Caco-2 (cell line): ENCODE measurements around the gene YBEY. TPM values are rescaled to one million over a fixed set of nuclear protein-coding genes. Genes with fewer than 3 reads are reported as not detected.

Source experiments
- BruUV-seq: library from RNA; stranded (reverse); fragments of 400-500 nt; replicated peaks from 2 replicates; lab custom pipeline; 2021; lab: Mats Ljungman, UMichigan
- CTCF ChIA-PET: fragments of 300-600 bp; sonication (Branson Sonifier 250); formaldehyde crosslinking; loops from one replicate; lab custom pipeline; 2022; ENCODE audit warnings: antibody characterized with exemption; lab: Charles Lee
- POLR2A ChIA-PET: fragments of 300-600 bp; sonication (Branson Sonifier 250); formaldehyde crosslinking; loops from one replicate; lab custom pipeline; 2022; ENCODE audit warnings: antibody characterized with exemption; lab: Charles Lee
- DNase-seq, 2 experiments: peaks; one replicate each; pipeline versions ENCODE4 v3.0.0 to v3.0.0-alpha.2; 2020 to 2022
- H3K27me3 ChIP-seq: replicated peaks from 2 replicates; pipeline ENCODE4 v1.6.0; 2011; ENCODE audit warnings: low read length; ENCODE audit not compliant: control insufficient read depth, insufficient read depth
- H3K36me3 ChIP-seq: 2 replicates; pipeline ENCODE4 v1.5.1; 2011; ENCODE audit warnings: low read length; ENCODE audit not compliant: control insufficient read depth, insufficient read depth
- H3K4me1 ChIP-seq: fragments of 250-450 bp; sonication (Bioruptor Pico); 2 replicates; pipeline ENCODE4 v1.5.1; 2020; ENCODE audit warnings: mild to moderate bottlenecking
- H3K4me3 ChIP-seq: 2 replicates; pipeline ENCODE4 v1.5.1; 2011; ENCODE audit warnings: low read depth, mild to moderate bottlenecking, control low read depth, low read length
- H3K9me3 ChIP-seq: fragments of 250-450 bp; sonication (Bioruptor Pico); 2 replicates; pipeline ENCODE4 v1.5.1; 2020; ENCODE audit warnings: mild to moderate bottlenecking, moderate library complexity
- H3K27ac Mint-ChIP-seq: one replicate; pipeline ENCODE4 v1.8.0; 2022; ENCODE audit warnings: mixed read lengths; ENCODE audit not compliant: unreplicated experiment
- H3K27me3 Mint-ChIP-seq: one replicate; pipeline ENCODE4 v1.8.0; 2022; ENCODE audit warnings: mixed read lengths; ENCODE audit not compliant: insufficient read depth, unreplicated experiment
- H3K36me3 Mint-ChIP-seq: one replicate; pipeline ENCODE4 v1.8.0; 2022; ENCODE audit warnings: mild to moderate bottlenecking, mixed read lengths; ENCODE audit not compliant: insufficient read depth, unreplicated experiment
- H3K4me1 Mint-ChIP-seq: one replicate; pipeline ENCODE4 v1.8.0; 2022; ENCODE audit warnings: low read depth, mixed read lengths; ENCODE audit not compliant: unreplicated experiment
- H3K4me3 Mint-ChIP-seq: one replicate; pipeline ENCODE4 v1.8.0; 2022; ENCODE audit warnings: mild to moderate bottlenecking, moderate library complexity, mixed read lengths; ENCODE audit not compliant: unreplicated experiment
- H3K9me3 Mint-ChIP-seq: one replicate; pipeline ENCODE4 v1.8.0; 2022; ENCODE audit warnings: mixed read lengths; ENCODE audit not compliant: unreplicated experiment
- CTCF ChIP-seq, 2 experiments: fragments of 200-600 bp in 1 of 2; IDR thresholded peaks; 1 replicate in 1 of 2; 2 replicates in 1 of 2; pipeline versions ENCODE4 v1.5.1 to v1.8.0; 2011 to 2022; ENCODE audit warnings: antibody characterized with exemption in 1 of 2, control low read depth in 1 of 2, inconsistent platforms in 1 of 2, low read depth in 1 of 2, low read length in 1 of 2, mild to moderate bottlenecking in 1 of 2, moderate library complexity in 1 of 2; ENCODE audit not compliant: insufficient read depth in 1 of 2, severe bottlenecking in 1 of 2, unreplicated experiment in 1 of 2
- intact Hi-C: fragments of 100-400 bp; cut with micrococcal nuclease; formaldehyde crosslinking; loops from one replicate; pipeline ENCODE4 v1.10.0; 2022; ENCODE audit not compliant: unreplicated experiment
- total RNA-seq: library from RNA; stranded (reverse); gene quantifications from 2 replicates; pipeline ENCODE4 v1.2.3, GENCODE V29; 2022

YBEY gene
- total RNA-seq, 1 experiment from 2014 or later = 10.6 TPM

GRCh38 chr21:46325073-46325912, 39.2 kb downstream of the YBEY start:
- TF ChIP-seq CTCF (IDR thresholded peaks at IDR 0.05; ENCODE audit: insufficient read depth in 1 of 2, low read depth in 1 of 2, low read length in 1 of 2, severe bottlenecking in 1 of 2, unreplicated experiment in 1 of 2) = peak in 1 of 2 experiments; percentile 27
- peaks cover 59% of the 10 kb centered on the region for H3K36me3 Mint-ChIP-seq
- DNase-seq = peak; percentile 66 to 73
- Histone ChIP-seq H3K27me3 (no peaks in the 10 kb centered on the region), H3K36me3 (no peaks in the 10 kb centered on the region), H3K4me1 (peaks cover 17% of the 10 kb centered on the region), H3K9me3 (no peaks in the 10 kb centered on the region), H3K4me3 (peak overlapping the region; percentile 81)
- BruUV-seq = TSS peak; percentile 13
- CTCF ChIA-PET = interaction anchor here (0.6 to 1.3 kb wide), 7 partner anchors 17 to 352 kb away, joined by 3 to 10 read pairs (median 5); partner anchors contain the start of genes MCM3AP and YBEY
- H3K9me3 Mint-ChIP-seq = no peaks in the 10 kb centered on the region
- peaks cover 15% of the 10 kb centered on the region for H3K4me1 Mint-ChIP-seq
- no peaks in the 10 kb centered on the region for H3K27me3 Mint-ChIP-seq
- POLR2A ChIA-PET = interaction anchor here (0.6 kb wide), 2 partner anchors 39 to 132 kb away, joined by 3 read pairs; partner anchors contain the start of gene YBEY
- H3K4me3 Mint-ChIP-seq = peak overlapping the region; percentile 77
- H3K27ac Mint-ChIP-seq = peak overlapping the region; percentile 58
- intact Hi-C loops = loop anchor here (2.0 kb wide), 1 partner anchor 38 kb away; the partner anchor contains the start of gene YBEY

- Histone ChIP-seq H3K27me3 (no peaks in the 10 kb centered on the region), H3K9me3 (no peaks in the 10 kb centered on the region), H3K4me1 (peaks cover 17% of the 10 kb centered on the region), H3K4me3 (no peak overlapping the region), H3K36me3 (no peaks in the 10 kb centered on the region)
- peak; percentile 13 to 18 for TF ChIP-seq CTCF (IDR thresholded peaks at IDR 0.05; ENCODE audit: insufficient read depth in 1 of 2, low read depth in 1 of 2, low read length in 1 of 2, severe bottlenecking in 1 of 2, unreplicated experiment in 1 of 2)
- H3K27ac Mint-ChIP-seq = peak overlapping the region; percentile 49
- H3K36me3 Mint-ChIP-seq = peaks cover 66% of the 10 kb centered on the region
- intact Hi-C loops = no loop called here
- ChIA-PET CTCF (interaction anchor here (1.2 to 1.3 kb wide), 2 partner anchors 41 to 183 kb away, joined by 8 read pairs; partner anchors contain the start of genes MCM3AP and YBEY), POLR2A (no interaction called here)
- BruUV-seq = no TSS peak
- no peaks in the 10 kb centered on the region for H3K27me3 Mint-ChIP-seq
- H3K9me3 Mint-ChIP-seq = no peaks in the 10 kb centered on the region
- peak overlapping the region; percentile 77 for H3K4me3 Mint-ChIP-seq
- peak in 1 of 2 experiments; percentile 36 for DNase-seq
- peaks cover 15% of the 10 kb centered on the region for H3K4me1 Mint-ChIP-seq
Observed at GRCh38 chr21:46326110-46326703, 40.1 kb downstream of the YBEY start.

GRCh38 chr21:46327711-46328110, 41.6 kb downstream of the YBEY start:
- BruUV-seq = no TSS peak
- CTCF ChIA-PET = no interaction called here
- Mint-ChIP-seq H3K4me1 (peaks cover 15% of the 10 kb centered on the region), H3K36me3 (peaks cover 73% of the 10 kb centered on the region), H3K4me3 (no peak overlapping the region), H3K27me3 (no peaks in the 10 kb centered on the region), H3K27ac (no peak overlapping the region), H3K9me3 (no peaks in the 10 kb centered on the region)
- DNase-seq = no peak
- Histone ChIP-seq H3K36me3 (no peaks in the 10 kb centered on the region), H3K27me3 (no peaks in the 10 kb centered on the region), H3K4me1 (peaks cover 17% of the 10 kb centered on the region), H3K4me3 (no peak overlapping the region), H3K9me3 (no peaks in the 10 kb centered on the region)
- intact Hi-C loops = no loop called here
- TF ChIP-seq CTCF (IDR thresholded peaks at IDR 0.05; ENCODE audit: insufficient read depth in 1 of 2, low read depth in 1 of 2, low read length in 1 of 2, severe bottlenecking in 1 of 2, unreplicated experiment in 1 of 2) = no peak
- POLR2A ChIA-PET = no interaction called here
